K562 treated with DMSO at 1 percent for 4 hours (cell line): Measurements from ENCODE around the gene PRSS57. TPM values are rescaled to one million over a fixed set of nuclear protein-coding genes. Genes with fewer than 3 reads are reported as not detected.

ENCODE experiments used
- total RNA-seq: library from RNA; unstranded; fragments of 300-600 nt; gene quantifications from 2 replicates; pipeline ENCODE4 v1.2.3, GENCODE V29; 2022; ENCODE audit not compliant: insufficient read depth

The PRSS57 gene
- 55.9 and 66.7 TPM in 2 replicates for total RNA-seq

GRCh38 chr19:695352-695949, at the start of gene PRSS57:
TSS of gene PRSS57 (minus strand) at chr19:695452. CDS start at chr19:695430, 22 bp downstream.

DNA sequence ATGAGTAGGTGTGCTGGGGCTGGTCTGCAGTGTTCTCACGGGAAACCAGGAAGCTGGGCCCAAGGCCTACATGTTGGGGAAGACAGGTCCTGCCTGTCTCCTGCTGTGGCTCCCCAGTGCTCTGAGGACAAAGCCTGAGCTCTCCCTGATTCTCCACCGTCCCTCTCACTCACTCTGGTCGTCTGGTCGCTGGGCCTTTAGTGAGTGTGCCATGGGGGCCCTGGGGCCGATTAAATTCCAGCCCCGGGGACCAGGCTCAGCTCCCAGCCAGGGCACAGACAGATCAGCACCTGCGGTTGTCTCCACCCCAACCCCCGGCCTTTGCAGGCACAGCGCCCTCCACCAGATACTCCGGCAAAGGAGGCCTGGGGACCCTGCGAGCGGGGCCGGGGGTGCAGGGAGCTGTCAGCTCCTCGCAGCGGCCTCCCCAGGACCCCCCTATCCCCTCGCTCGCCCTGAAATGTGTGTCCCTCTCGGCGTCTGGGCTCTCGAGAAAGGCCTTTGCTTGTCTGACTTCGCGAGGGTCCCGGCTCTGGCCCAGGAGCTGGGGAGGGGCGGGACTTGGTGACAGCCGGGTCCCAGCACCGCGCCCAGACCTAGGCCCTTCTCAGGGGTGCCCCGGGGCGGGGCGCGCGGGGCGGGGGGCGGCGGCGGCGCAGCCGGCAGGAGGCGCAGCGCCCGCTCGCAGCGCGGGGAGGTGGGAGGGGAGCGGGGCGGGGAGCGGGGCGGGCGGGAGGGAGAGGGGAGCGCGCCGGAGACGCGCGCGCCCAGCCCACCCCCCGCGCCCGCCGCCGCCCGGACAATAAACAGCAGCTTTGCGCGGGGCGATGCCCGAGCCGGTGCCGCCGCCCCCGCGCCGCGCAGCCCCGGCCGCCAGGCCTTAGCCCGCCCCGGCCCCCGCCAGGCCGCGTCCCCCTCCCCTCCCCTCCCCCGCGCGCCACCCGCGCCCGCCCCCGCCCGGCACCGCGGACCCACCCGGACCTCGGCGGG, 13.2 kb upstream of the PRSS57 start, which contains the start of gene PALM:
PALM (plus strand) TSS at position 782 of the 990 bp plus-strand sequence. CDS start 212 bp downstream, outside the sequence.

GRCh38 chr19:676339-677105, 18.7 kb downstream of the PRSS57 start, which contains the start of gene FSTL3:
TSS of gene FSTL3 (plus strand) at chr19:676392. CDS start at chr19:676424, 32 bp downstream.

GRCh38 chr19:662962-663681, 32.1 kb downstream of the PRSS57 start, which contains the start of gene RNF126:
TSS of gene RNF126 (minus strand) at chr19:663214. CDS start at chr19:663121, 93 bp downstream.

DNA sequence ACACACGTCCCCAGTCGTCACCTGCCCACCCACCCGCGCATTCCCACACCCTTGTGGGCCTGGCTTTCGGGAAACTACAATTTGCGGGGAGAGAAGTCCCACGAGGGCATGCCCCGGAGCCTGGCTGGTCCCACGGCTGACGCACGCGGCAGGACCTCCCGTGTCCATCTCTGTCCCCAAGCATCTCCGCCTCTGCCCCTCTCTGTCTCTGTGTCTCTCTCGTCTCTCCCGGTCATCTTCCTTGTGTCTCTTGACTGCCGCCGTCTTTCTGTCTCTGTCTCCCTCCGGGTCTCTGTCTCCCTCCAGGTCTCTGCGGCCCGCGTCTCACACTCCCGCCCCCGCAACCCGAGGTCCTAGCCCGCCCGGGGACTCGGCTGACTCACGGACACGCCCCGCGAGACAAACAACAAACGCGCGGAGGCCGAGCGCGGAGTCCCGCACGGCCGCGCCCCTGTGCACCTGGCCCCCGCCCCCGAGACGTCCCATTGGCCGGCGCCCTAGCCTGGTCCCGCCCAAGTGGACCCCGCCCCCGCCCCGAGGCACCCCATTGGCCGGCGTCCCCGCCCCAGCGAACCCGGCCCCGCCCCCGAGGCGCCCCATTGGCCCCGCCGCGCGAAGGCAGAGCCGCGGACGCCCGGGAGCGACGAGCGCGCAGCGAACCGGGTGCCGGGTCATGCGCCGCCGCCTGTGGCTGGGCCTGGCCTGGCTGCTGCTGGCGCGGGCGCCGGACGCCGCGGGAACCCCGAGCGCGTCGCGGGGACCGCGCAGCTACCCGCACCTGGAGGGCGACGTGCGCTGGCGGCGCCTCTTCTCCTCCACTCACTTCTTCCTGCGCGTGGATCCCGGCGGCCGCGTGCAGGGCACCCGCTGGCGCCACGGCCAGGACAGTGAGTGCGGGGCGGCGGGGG, 55.7 kb downstream of the PRSS57 start, which contains the start of gene FGF22:
FGF22 (plus strand) TSS at position 627 of the 908 bp plus-strand sequence; CDS start at position 674, 47 bp downstream.

Other genes with a start within 250 kb of the PRSS57 start
- gene SHC2, start 234.4 kb downstream of the PRSS57 start, total RNA-seq: 1.4 and 2.2 TPM in 2 replicates
- gene MADCAM1, start 199.0 kb downstream of the PRSS57 start, total RNA-seq: 0.88 TPM in 1 of 2 replicates, not detected in the other
- gene TPGS1, start 188.0 kb downstream of the PRSS57 start, total RNA-seq: 47.3 and 59.6 TPM in 2 replicates
- gene CDC34, start 163.7 kb downstream of the PRSS57 start, total RNA-seq: 146 TPM in 2 replicates
- 1.5 and 1.9 TPM in 2 replicates for gene GZMM, start 151.4 kb downstream of the PRSS57 start, total RNA-seq
- gene BSG, start 122.9 kb downstream of the PRSS57 start, total RNA-seq: 581 and 603 TPM in 2 replicates
- 3.0 and 3.1 TPM in 2 replicates for gene HCN2, start 105.6 kb downstream of the PRSS57 start, total RNA-seq
- 69.0 and 77.4 TPM in 2 replicates for gene POLRMT, start 61.9 kb downstream of the PRSS57 start, total RNA-seq
- gene FGF22, start 55.6 kb downstream of the PRSS57 start, total RNA-seq: 1.3 TPM in 1 of 2 replicates, not detected in the other
- 72.9 and 88.4 TPM in 2 replicates for gene RNF126, start 32.2 kb downstream of the PRSS57 start, total RNA-seq
- 4.9 and 8.9 TPM in 2 replicates for gene FSTL3, start 19.1 kb downstream of the PRSS57 start, total RNA-seq
- gene PALM, start 13.5 kb upstream of the PRSS57 start, total RNA-seq: 12.2 and 17.7 TPM in 2 replicates
- not detected in 2 replicates for gene MISP, start 55.7 kb upstream of the PRSS57 start, total RNA-seq
- 358 and 442 TPM in 2 replicates for gene PTBP1, start 102.0 kb upstream of the PRSS57 start, total RNA-seq
- 86.2 and 97.2 TPM in 2 replicates for gene PLPPR3, start 126.5 kb upstream of the PRSS57 start, total RNA-seq
- gene AZU1, start 132.4 kb upstream of the PRSS57 start, total RNA-seq: 2.0 and 4.1 TPM in 2 replicates
- gene PRTN3, start 145.5 kb upstream of the PRSS57 start, total RNA-seq: 4.7 and 5.0 TPM in 2 replicates
- not detected in 2 replicates for gene ELANE, start 156.9 kb upstream of the PRSS57 start, total RNA-seq
- 44.6 and 62.6 TPM in 2 replicates for gene CFD, start 164.2 kb upstream of the PRSS57 start, total RNA-seq
- 29.7 and 43.4 TPM in 2 replicates for gene MED16, start 197.7 kb upstream of the PRSS57 start, total RNA-seq
- not detected in 2 replicates for gene RNU6-9, start 198.0 kb upstream of the PRSS57 start, total RNA-seq
- gene R3HDM4, start 217.8 kb upstream of the PRSS57 start, total RNA-seq: 152 and 154 TPM in 2 replicates
- gene KISS1R, start 221.9 kb upstream of the PRSS57 start, total RNA-seq: 3.7 and 5.8 TPM in 2 replicates
- gene ARID3A, start 230.6 kb upstream of the PRSS57 start, total RNA-seq: 40.2 and 46.0 TPM in 2 replicates